DMS79 treated with DMSO at 0.1 percent for 48 hours (cell line): ENCODE results near the gene PNPLA2.

Experiments
- DNase-seq: peaks from one replicate; lab custom pipeline; 2025; lab: John Stamatoyannopoulos, UW

PNPLA2 gene

DNA sequence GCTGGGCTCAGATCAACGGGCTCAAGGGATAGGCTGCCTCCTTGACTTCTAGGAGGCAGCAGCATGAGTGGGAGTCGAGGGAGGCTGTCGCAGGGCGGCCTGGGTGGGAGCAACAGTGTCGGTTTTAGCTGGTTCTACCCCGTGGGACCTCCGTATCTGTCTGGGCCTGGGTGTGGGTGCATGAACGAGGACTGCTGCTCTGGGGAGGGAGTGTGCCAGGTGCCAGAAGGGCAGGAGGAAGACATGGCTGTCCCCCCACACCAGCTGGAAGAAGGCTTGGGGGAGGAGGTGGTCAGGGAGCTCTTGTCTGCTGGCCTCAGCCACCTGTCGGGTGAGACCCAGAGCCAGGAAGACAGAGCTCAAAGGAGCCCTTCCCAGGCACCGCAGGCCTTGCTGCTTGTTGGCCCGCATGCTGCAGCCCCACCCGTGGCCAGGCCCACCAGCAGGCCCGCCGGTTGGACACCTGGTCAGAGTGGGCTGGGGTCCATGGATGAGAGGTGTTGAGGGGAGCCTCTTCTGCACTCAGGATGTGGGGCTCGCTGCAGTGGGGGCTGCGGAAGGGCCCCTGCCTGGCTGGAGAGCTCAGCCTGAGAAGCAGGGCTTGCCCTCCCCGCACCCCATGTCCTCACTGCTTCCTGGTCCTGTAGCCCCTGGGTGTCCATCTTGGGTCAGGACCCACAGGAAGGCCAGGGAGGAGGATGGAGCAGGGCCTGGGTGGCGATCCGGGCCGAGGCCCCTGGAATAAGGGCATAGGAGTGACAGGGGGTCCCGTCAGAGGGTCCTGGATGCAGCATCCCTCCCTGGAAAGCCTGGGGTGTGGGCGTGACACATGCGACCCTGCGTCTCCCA is 32.3 kb upstream of the PNPLA2 start:
- DNase-seq, result no peak

DNA sequence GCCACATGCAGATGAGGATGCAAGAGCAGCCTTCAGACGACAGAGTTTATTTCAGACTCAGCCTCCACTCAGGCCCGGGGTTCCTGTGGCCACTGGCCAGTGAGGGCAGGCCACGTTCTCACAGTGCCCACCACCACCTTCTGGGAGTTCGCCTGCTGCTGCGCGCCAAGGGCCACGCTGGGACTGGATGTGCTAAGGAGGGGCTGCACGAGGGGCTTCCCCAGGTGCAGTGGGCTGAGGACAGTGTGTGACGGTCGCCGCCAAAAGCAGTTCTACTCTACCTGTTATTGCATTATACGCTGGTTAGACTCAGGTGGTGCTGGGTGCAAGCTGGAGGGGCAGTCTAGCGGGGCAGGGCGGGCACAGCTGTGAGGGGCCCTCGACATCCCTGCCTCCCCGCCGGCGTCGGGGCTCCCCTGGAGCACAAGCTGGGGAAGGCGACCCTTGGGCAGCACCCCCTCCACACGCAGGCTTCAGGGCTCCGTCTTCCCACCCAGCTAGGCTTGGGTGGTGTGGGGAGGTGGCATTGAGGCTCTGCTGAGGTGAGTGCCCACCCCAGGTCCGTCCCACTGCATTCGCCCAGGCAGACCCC is 31.5 kb upstream of the PNPLA2 start:
- DNase-seq, result no peak

DNA sequence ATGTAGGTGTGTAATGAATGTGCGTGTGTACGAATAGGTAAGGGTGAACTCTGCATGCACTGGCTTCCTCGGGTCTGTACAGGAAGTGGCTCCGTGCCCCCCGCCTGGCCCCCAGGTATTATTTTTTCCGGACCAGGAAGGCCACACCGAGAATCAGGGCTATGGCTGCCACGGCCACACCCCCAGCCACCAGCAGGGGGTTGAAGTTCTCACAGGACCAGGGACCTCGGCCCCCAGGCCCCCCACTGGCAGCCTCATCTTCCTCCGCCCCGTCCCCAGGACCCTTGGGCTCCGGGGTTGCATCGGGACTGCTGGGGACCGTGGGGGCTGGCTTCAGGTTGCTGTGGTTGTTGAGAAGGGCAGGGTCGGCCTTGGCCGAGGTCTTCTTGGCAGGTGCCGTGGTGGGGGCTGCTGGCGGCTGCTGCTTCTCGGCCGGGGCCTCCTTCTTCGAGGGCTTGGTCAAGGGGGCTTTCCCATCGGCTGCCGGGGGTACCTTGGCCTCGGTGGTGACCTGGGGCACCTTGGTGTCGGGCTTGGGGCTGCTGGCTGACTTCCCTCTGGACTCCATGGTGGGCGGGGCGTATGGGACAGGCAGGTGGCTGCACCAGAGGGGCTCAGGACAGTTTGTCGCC is 30.6 kb upstream of the PNPLA2 start:
- DNase-seq, result no peak

DNA sequence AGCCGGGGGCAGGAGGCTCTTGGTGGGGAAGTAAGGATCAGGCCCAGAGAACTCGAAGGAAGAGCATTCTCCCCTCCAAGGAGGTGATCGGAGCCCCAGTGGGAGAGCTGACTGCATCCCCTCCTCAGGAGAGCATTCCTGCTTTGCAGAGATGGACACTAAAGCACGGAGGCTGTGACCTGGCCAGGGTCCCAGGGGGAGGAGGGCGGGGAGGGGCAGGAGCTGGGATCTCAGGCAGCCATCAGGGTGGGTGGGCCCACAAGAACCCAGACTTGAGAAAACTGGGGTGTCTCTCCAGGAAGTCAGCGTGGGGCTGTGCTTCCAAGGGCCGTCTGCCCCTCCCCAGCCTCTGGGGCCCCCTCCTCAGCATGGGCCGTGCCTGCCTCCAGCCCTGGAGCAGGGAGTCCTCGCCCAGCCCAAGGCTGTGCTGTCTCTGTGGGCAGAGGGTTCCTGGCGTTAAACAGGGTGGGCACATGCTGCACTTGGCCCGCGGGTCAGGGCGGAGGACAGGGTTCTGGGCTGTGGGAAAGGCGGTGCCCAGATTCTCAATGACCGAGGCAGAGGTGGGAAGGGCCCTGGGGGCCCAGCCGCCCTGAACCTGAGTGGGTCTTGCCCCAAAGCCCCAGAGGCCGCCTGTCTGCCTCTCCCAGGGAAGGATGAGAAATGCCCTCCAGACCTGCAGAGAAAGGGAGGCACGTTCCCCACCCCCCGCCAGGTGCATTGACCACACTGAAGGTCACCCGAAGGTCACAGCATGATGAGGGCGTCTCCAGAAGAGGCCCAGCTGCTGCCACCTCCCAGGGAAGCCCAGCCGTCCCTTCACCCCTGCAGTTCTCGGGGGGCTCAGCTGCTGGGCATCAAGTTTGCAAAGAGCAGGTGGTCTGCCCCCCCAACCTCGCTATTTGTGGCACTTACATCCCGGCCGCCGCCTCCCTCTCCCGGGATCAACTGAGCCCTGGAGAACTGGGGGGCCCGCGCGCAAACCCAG is 29.5 kb upstream of the PNPLA2 start:
- no peak for DNase-seq

DNA sequence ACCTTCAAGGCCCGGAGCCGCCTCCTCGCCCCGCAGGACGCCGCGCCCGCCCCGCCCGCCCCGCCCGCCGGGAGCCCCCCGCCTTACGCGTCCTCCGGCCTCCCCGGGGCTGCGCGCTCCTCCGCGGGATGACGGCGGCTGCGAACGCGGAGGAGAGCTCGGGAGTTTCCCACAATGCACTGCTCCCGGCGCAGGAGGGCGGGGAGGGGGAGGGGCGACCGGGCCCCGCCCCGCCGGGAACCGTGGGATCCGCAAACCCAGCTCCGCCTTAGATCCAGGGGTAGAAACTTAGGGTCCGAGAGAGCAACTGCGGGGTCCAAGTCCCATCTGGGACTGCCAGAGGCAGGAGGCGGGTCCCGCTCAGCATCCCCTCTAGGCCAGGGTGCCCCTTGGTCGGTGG is 28.8 kb upstream of the PNPLA2 start, which contains the start of gene CEND1:
TSS of gene CEND1 (minus strand) at position 148 of the 400 bp plus-strand sequence. CDS start 1,514 bp downstream, outside the sequence.
- DNase-seq, result no peak

DNA sequence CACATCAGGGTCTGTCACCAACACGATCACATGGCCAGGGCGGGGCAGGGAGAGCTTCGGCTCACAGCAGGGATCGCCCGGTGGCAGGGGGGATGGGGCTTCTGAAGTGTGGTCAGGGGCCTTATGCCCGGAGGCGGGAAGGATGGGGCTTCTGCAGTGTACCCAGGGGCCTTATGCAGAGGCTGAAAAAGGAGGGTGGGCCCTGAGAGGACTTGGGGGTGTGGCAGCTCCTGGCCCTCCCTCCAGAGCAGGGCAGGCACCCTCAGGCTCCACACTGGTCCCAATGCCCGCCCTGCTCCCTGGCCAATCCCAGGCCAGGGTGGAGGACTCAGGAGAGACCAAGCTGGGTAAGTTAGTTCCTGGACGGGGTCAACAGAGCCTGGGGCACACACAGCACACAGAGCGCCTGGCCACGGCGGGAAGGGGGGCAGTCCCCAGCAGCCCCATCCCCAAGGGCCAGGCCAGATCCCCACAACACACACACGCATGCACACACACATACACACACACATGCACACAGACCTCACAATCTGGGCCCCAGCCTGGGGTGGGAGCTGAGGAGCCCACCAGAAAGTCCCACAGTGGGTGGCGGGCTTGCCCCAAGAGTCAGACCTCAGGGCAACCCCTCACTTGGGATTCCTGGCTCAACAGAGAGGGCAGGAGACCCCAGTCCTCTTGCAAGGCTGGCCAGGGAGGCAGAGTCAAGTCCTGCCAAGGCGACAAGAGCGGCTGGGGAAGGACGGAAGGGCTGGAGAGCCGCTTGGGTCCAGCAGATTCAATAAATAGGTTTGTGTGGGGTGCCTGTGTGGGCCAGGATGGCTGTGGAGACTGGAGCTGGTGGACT is 27.8 kb upstream of the PNPLA2 start:
- DNase-seq, result no peak

DNA sequence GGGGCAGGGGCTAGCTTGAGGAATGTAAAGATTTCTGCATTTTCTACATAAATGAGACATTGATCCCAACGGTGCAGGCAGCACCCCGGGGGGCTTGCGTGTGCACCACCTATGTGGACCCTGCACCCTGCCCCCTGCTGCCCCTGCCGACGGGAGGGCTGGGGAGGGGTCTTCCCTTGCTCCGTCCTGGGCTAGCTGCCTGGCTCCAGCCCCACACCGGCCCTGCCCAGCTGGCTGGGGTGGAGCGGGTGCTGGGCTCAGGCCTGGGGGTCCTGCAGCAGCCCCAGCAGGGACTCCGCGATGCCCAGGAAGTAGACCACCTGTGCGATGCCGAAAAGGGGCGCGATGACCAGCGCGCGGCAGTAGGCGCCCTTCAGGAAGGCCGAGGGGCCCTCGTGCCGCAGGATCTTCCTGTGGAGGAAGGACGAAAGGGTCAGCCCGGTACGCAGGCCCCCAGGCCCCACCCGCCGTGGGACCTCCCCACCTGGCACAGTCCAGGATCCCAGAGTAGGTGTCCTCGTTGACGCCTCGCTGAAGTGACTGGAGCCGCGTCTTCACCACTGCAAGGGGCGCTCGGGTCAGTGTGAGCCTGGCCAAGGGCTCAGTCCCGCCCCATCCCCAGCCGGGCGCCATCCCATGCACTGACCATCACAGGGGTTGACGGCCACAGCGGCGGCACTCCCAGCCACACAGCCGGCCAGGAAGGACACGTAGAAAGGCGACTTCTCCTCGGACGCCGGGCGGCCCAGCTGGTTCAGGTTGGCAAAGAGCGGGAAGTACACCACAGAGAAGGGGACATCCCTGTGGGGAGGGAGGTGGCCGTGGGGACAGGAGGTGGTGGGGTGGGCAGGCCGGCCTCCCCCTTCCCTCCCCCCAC is 26.8 kb upstream of the PNPLA2 start:
- no peak for DNase-seq

DNA sequence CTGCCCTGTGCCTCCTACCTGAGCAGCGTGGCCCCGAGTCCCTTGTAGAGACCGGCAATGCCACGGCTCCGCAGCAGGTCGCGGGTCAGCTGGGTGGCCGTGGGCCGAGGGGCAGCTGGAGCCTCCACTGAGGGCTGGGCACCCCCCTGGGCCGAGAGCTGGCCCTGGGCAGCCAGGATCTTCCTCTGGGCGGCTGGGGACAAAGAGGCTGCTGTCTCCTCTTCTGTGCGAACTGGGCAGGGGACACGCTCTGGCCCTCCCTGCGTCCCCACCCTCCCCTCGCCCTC is 26.2 kb upstream of the PNPLA2 start:
- DNase-seq, result no peak

DNA sequence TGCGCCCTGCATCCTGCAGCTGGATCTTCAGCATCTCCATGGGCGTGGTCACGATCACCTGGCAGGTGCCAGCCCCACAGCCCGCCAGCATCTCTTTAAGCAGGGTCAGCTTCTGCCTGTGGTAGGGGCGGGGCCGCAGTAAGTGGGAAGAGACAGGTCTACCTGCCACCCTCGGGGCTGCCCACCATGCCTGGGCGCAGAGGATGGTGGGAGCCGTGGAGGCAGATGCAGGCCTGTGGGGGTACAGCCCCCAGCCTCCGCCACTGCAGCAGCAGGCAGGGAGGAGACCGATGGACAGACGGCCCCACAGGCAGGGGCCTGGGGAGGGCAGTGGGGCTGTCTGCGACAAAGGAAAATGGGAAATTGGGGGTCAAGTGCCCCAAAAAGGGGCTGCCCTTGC is 25.8 kb upstream of the PNPLA2 start:
- DNase-seq, result no peak

DNA sequence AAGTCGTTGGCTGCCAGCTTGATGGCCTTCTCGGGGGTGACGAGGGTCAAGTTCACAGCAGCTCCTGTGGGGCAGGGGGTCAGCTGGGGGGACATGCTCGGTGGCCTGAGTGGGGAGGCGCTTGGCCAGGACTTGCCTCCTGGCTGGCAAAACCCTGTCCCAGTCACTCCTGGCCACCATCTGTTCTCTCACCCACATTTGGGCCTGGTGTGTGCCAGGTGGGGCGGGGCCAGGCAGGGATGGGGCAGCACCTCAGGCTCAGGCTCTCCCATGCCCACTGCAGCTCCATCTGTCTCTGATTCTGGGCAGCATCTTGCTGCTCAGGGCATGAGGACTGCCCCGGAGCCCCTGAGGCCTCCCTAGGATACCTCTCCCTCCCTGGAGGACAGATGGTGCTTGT is 25.2 kb upstream of the PNPLA2 start:
- DNase-seq, result no peak

DNA sequence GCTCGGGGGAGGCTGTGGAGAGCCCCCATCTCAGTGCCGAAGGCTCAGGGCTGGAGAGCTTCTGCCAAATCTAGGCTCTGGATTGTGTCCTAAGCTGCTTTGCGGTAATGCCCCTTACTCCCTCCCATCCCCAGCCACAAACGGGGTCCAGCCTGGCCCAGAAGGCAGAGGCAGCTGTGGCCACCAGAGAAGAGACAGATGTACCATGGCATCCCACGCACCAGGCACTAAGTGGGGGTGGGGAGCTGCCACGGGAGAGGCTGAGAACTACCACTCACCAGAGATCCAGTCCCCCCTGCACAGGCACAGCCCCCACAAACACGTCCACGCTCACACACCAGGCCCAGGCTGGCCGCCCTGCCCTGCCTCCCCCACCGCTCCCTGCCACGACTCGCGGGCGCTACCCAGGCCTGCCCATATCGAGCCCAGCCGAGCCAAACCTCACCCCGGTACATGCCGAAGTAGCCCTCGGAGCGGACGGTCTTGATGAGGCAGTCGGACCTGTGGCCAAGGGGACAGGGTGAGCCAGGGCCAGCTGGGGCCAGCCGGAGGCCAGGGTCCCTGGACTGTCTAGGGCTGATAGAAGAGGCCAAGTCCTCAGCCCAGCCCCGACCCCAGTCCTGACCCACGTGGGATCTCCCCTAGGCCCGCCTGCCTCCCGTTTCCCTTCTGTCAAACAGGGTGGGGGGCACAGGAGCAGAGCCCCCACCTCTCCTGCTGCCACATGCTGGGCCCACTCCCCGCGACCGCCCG is 24.5 kb upstream of the PNPLA2 start:
- DNase-seq, result no peak

DNA sequence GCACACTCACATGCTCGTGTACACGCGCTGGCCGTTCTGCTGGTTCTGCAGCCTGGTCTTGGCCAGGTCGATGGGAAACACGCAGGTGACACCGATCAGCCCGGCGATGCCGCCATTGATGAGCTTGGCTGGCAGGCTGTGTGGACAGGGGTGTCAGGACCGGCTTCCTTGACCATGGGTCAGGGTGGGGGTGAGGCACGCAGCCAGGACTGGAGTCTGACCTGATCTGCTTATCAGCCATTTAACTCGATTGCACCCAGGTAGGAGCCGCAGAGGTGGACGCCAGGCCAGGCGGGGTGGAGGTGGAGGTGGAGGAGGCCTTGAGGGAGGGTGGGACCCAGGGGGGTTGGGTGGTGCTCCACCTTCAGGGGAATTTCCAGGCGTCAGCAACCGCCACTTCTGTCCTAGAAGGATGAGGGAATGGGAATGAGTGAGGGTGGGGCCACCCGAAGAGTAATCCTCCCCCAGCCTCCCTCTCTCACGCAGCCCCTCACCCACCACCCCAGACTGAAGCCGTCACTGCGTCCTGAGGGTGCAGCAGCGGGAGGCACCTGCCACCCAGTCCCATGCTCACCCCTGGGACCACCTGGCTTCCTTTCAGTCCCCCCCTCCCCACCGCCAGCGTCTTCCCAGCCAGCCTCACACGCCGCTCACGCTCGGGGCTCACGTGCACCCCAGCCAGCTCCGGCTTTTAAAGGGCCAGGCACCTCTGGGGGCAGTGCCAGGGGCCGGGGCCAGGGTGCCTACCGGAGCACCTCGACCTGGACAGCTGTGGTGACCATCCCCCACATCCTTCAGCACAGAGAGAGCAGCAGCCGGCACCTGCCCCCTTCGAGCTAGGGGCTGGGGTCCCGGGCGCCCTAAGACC is 23.7 kb upstream of the PNPLA2 start:
- DNase-seq, result no peak

DNA sequence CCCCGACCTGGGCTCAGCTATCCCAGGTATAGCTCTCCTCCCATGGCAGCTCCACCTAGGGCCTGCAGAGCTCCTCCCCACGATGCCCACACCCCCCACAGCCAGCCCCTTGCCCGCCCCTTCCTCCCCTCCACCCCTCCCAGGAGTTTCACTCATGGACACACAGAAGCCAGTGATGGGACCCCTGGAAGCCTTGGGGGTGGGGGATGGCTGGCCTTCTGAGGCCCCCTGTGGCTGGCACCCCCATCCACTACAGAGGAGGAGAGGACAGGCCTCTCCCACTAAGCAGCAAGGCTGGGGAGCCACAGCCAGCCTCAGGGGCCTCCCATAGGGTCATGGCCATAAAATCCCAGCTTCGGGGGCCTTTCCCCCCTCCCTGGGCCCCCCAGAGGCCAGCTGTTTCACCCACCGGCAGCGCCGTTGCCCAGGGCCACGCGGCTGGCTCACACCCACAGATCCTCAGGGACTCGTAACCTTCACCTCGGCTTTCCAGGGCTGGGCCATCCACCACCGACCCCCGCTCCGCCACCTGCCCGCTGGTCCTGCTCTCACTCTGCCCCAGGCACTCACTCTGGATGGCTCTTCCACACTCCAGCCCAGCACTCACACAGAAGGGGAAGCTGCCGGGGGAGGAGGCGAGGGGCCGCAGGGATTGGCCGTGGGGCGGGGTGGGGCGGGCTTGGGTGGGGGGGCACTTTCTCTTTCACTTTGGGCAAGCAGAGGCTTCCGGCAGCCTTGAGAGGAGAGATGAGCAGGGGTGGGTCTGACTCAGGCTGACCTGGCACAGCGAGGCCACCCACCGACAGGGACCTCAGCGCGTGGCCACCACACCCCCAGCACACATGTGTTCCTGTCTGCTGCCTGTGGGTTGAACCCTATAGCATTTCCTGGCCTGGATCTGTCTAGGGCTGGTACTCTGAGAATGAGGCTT is 22.8 kb upstream of the PNPLA2 start:
- DNase-seq, result peak; percentile 43

DNA sequence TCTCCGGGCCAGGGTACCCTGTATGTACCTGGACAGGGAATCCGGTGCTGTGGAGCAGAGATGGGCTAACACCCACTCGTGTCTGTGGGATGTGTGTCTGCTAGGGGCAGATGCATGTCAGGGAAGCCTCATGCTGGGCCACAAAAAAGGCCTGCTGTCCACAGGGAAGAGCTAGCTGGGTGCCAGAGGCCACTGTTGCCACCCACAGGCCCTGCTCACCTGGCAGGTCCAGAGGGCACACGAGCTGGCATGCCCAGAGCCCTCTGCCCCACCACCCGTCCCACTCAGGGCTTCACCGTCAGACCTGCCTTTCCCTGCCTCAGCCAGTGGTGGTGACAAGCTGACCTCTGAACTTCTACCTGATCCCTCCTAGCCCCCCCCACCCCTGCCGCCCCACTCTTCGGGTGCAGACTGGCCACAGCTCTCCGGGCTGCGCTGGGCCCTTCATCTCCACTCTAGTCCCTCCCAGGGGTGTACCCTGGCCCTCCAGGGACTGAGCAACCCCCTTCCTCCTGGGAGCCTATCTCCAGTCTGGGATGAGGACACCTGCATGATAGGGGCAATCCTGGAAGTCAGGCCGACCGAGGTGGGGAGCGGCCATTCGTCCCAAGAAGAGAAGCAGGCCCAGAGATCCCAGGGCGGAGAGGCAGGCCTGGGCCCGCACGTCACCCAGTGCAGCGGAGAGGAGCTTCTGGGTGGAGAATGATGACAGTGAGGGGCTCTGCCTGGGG is 22.0 kb upstream of the PNPLA2 start:
- no peak for DNase-seq

DNA sequence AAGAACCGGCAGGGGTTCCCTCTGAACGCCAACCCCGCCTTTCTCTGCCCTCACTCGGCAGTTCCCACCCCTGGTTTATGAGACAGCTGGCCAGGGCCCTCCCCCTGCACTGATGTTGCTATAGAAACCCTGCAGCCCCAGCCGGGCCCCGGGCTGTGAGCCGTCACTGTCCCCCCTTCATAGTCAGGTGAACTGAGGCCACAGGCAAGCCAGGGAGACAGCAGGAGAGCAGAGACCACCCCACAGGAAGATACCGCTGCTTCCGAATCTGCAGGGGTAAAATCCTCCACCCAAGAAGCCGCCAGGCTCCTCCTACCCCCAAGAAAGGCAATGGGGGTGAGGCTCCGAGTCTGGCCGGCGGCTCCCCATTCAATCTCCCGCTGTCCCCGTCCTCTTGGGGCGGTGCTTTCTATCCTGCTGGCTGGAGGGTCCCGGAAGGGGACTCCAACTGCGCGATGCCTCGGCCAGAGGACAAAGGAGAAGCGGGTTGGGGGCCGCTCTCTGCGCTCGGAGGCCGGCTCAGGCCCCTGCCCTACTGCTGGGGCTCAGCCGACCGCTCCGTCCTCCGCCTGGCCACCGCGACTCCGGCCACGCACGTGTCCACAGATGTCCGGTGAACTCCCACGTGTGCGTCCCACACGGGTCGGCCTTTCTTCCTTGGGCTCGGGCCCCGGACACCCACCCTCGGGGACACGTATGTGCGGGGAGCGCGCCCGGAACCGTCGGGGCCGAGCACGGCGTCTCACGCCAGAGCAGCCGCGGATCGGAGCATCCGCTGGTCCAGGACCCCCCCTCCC is 21.2 kb upstream of the PNPLA2 start:
- DNase-seq, result peak; percentile 50
